ENCODE measurements around the gene ANKS3. TPM values are rescaled to one million over a fixed set of nuclear protein-coding genes. Genes with fewer than 3 reads are reported as not detected.

ANKS3 gene
- total RNA-seq, 4 donors from 2014 or later, result 10.4 to 28.8 (median 17.4) TPM

DNA sequence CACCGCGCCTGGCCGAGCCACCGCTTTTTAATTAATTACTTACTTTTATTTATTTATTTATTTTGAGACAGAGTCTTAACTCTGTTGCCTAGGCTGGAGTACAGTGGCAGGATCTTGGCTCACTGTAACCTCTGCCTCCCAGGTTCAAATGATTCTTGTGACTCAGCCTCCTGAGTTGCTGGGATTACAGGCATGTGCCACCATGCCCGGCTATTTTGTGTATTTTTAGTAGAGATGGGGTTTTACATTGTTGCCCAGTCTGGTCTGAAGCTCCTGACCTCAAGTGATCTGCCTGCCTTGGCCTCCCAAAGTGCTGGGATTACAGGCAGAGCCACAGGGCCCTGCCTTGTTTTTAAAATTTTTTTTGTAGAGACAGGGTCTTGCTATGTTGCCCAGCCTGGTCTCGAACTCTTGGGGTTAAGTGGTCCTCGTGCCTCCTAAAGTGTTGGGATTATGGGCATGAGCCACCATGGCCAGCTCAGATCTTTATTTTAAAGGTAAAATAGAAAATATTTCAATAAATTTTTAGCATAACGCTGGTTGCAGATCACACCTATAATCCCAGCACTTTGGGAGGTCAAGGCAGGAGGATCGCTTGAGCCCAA is 59.0 kb downstream of the ANKS3 start:
- TF ChIP-seq POLR2A (IDR thresholded peaks at IDR 0.05) (no peak), CTCF (IDR thresholded peaks at IDR 0.05) (no peak)
- H3K4me3 ChIP-seq (ENCODE audit: low read depth, poor library complexity, severe bottlenecking), result no peak overlapping the region
- intact Hi-C loops (cut with DNase I; ENCODE audit: low total_unique reads), result no loop called here
- no peak for DNase-seq (ENCODE audit: low spot score in 2 of 2)
- 93 to 95% methylated on average over 9 of the region's 9 CpGs for WGBS, 2 donors

GRCh38 chr16:4673387-4674046 is 60.6 kb downstream of the ANKS3 start:
- intact Hi-C loops (cut with DNase I; ENCODE audit: low total_unique reads), result no loop called here
- no peak for DNase-seq (ENCODE audit: low spot score in 2 of 2)
- no peak for TF ChIP-seq CTCF (IDR thresholded peaks at IDR 0.05)
- no peak for TF ChIP-seq POLR2A (IDR thresholded peaks at IDR 0.05)
- 89 to 92% methylated on average over 26 to 33 of the region's 33 CpGs for WGBS, 2 donors
- no peak overlapping the region for H3K4me3 ChIP-seq (ENCODE audit: low read depth, poor library complexity, severe bottlenecking)

DNA sequence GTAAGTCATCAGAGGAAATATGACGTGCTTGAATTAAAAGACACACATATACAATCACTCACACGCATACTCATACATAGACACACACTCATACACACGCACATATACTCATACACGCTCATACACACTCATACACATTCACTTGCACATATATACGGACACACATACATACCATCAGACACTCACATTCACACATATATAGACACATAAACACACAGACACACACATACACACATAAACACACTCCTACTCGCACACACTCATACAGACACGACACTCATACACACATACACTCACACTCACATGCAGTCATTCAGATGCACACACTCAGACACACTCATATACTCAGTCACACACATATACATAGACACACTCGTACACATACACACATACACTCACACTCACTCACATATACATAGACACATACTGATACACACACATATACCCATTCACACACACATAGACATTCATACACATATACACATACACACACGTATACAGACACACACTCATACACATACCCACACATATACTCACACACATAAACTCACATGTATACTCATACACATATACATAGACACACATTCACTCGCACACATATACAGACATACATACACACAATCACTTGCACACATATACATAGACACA is 65.6 kb downstream of the ANKS3 start:
- no peak for TF ChIP-seq CTCF (IDR thresholded peaks at IDR 0.05)
- no peak for TF ChIP-seq POLR2A (IDR thresholded peaks at IDR 0.05)
- H3K4me3 ChIP-seq (ENCODE audit: low read depth, poor library complexity, severe bottlenecking), result no peak overlapping the region
- 93 to 95% methylated on average over 10 of the region's 10 CpGs for WGBS, 2 donors
- DNase-seq (ENCODE audit: low spot score in 2 of 2), result no peak
- intact Hi-C loops (cut with DNase I; ENCODE audit: low total_unique reads), result no loop called here

DNA sequence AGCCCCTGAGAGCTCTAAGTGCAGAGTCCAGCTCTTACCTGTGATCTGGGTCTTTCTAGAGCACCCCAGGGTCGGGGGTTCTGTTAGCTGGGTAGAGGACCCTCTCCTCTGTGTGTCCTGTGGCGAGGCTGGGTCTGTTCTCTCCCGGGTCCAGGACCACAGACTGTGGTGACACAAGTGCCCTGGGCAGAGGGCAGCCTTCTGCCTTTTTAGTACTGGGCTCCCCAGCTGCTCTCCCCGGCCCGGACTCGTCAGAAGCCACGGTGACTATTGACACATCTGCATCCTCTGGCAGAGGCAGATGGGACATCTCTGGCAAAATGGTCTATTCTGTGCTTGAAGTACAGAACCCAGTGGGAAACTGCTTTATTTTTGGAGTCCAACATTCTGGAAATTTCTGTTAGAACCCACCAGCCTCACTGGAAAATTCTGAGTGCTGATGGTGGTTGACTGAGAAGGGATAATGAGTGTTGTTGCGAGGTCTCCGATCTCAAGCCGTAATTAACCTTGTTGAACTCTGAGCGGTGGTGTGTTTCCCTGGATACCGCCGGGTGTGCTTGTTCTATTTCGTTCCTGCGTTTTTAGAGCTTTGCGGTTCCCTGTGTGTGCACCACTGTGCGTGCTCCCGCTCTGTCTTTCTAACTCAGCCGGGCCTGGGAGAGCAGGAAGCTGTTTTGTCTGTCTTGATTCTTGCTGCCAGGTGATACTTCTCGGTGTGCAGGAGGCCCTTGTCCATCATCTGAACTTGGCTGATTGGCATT is 66.7 kb downstream of the ANKS3 start:
- intact Hi-C loops (cut with DNase I; ENCODE audit: low total_unique reads), result no loop called here
- 91 to 92% methylated on average over 18 of the region's 20 CpGs for WGBS, 2 donors
- H3K4me3 ChIP-seq (ENCODE audit: low read depth, poor library complexity, severe bottlenecking), result no peak overlapping the region

More for the DNA sequence above, 66.7 kb downstream of the ANKS3 start:
- no peak for DNase-seq (ENCODE audit: low spot score in 2 of 2)
- TF ChIP-seq POLR2A (IDR thresholded peaks at IDR 0.05) (no peak), CTCF (IDR thresholded peaks at IDR 0.05) (no peak)
